Ovary (tissue), 9 donors: Measurements from ENCODE around the gene CACHD1. TPM values are rescaled to one million over a fixed set of nuclear protein-coding genes. Genes with fewer than 3 reads are reported as not detected.
A peak's percentile ranks its signal among the peaks of the same experiment; 100 is the strongest.

Experiments used
- DNase-seq, 5 donors: peaks; one replicate each; pipeline ENCODE4 v3.0.0-alpha.2; 2019 to 2020
- H3K27ac ChIP-seq, 2 donors: fragments of 200-600 bp; one replicate each; pipeline versions ENCODE4 v1.5.1 to v1.8.0; 2019 to 2022
- H3K27me3 ChIP-seq: fragments of 200-600 bp; one replicate; pipeline ENCODE4 v1.8.0; 2022
- H3K36me3 ChIP-seq: fragments of 200-600 bp; sonication (generic); one replicate; pipeline ENCODE4 v1.5.1; 2019
- H3K4me1 ChIP-seq: one replicate; pipeline ENCODE4 v1.8.1; 2013; ENCODE audit warnings: mild to moderate bottlenecking, moderate library complexity; ENCODE audit not compliant: insufficient read depth
- H3K4me3 ChIP-seq: fragments of 200-600 bp; sonication (generic); one replicate; pipeline ENCODE4 v1.5.1; 2017
- H3K9me3 ChIP-seq, 2 donors: fragments of 200-600 bp in 1 of 2; sonication (generic) in 1 of 2; one replicate each; pipeline versions ENCODE4 v1.5.1 to v1.8.1; 2013 to 2019; ENCODE audit warnings: mild to moderate bottlenecking in 1 of 2, moderate library complexity in 1 of 2
- EP300 ChIP-seq: sonication (generic); formaldehyde crosslinking; IDR thresholded peaks from one replicate; pipeline ENCODE4 v1.6.1; 2017; ENCODE audit warnings: antibody characterized with exemption
- POLR2A ChIP-seq: fragments of 450-650 bp; IDR thresholded peaks from one replicate; pipeline ENCODE4 v1.6.1; 2017; ENCODE audit warnings: antibody characterized with exemption, mild to moderate bottlenecking, moderate library complexity
- WGBS, 3 donors: extraction: QIAGEN DNeasy Blood & Tissue Kit in 1 of 3; methylation state at CpG; one replicate each; pipeline versions ENCODE4 v1.1.5 to v1.1.7; 2013 to 2017; 5-methylcytosine and 5-hydroxymethylcytosine counted together
- intact Hi-C, 4 donors: fragments of 100-400 bp; cut with DNase I; formaldehyde crosslinking; loops; one replicate each; pipeline versions ENCODE4 v1.11.0 to v1.15.1; 2022 to 2023
- polyA plus RNA-seq, 2 donors: library from polyadenylated mRNA; stranded (reverse); fragments of 200-250 nt in 1 of 2; fragments of 350-450 nt in 1 of 2; fragmentation: Illumina TruSeq in 1 of 2; extraction: RNeasy Lipid Tissue Mini Kit (QIAGEN cat#74804) in 1 of 2; gene quantifications; one replicate each; pipeline ENCODE4 v1.2.3, GENCODE V29; 2013 to 2014
- total RNA-seq, 7 donors: library from RNA; depleted of rRNA in 2 of 7; stranded (reverse); fragments of >200 nt in 2 of 7; fragmentation: NEBNext Ultra II Directional in 3 of 7; extraction: Animal tissue kit (Norgen Biotek cat#: 25700) in 3 of 7; gene quantifications; one replicate each; pipeline versions ENCODE4 v1.1.0 to v1.2.4, GENCODE V29; 2016 to 2023
- TF ChIP-seq, protein P1 (sequence below), 3 donors: fragments of 450-650 bp in 2 of 3; fragments of 200-600 bp in 1 of 3; IDR thresholded peaks; one replicate each; pipeline versions ENCODE4 v1.5.1 to v1.8.0; 2016 to 2022; ENCODE audit warnings: antibody characterized with exemption in 3 of 3, mild to moderate bottlenecking in 1 of 3
- donor health status: DM: no; HTN: no; CAD: no; lungs with moderate emphysema.
- donor health status: DM: no; HTN: no; CAD: no.
- donor health status: Bipolar disorder and iron deficiency.
- donor health status: DM: yes; HTN: yes; CAD: no.
- donor health status: DM: no; HTN: no; CAD: no.
- donor health status: DM: yes; HTN: yes; CAD: no.

Gene CACHD1
- total and polyA plus RNA-seq, 9 donors = 17.0 to 33.1 (median 23.2) TPM

GRCh38 chr1:64472040-64472376 lies 2.1 kb downstream of the CACHD1 start:
- H3K36me3 ChIP-seq = no peaks in the 10 kb centered on the region
- TF ChIP-seq, protein P1, sequence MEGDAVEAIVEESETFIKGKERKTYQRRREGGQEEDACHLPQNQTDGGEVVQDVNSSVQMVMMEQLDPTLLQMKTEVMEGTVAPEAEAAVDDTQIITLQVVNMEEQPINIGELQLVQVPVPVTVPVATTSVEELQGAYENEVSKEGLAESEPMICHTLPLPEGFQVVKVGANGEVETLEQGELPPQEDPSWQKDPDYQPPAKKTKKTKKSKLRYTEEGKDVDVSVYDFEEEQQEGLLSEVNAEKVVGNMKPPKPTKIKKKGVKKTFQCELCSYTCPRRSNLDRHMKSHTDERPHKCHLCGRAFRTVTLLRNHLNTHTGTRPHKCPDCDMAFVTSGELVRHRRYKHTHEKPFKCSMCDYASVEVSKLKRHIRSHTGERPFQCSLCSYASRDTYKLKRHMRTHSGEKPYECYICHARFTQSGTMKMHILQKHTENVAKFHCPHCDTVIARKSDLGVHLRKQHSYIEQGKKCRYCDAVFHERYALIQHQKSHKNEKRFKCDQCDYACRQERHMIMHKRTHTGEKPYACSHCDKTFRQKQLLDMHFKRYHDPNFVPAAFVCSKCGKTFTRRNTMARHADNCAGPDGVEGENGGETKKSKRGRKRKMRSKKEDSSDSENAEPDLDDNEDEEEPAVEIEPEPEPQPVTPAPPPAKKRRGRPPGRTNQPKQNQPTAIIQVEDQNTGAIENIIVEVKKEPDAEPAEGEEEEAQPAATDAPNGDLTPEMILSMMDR (IDR thresholded peaks at IDR 0.05) = no peak
- TF ChIP-seq EP300 (no peak), POLR2A (no peak)
- DNase-seq = no peak
- WGBS, 3 donors = 8 to 16% (median 13%) methylated on average over 9 of the region's 9 CpGs
- intact Hi-C loops = loop anchor here (5.0 to 10.0 kb wide), 6 partner anchors 63 to 200 kb away; no protein-coding TSS in a partner anchor
- peak overlapping the region; percentile 61 for H3K4me3 ChIP-seq
- H3K4me1 ChIP-seq = peaks cover 12% of the 10 kb centered on the region
- H3K27me3 ChIP-seq = no peaks in the 10 kb centered on the region
- peak overlapping the region in 1 of 2 donors; percentile 91 for H3K27ac ChIP-seq
- no peaks in the 10 kb centered on the region for H3K9me3 ChIP-seq

DNA sequence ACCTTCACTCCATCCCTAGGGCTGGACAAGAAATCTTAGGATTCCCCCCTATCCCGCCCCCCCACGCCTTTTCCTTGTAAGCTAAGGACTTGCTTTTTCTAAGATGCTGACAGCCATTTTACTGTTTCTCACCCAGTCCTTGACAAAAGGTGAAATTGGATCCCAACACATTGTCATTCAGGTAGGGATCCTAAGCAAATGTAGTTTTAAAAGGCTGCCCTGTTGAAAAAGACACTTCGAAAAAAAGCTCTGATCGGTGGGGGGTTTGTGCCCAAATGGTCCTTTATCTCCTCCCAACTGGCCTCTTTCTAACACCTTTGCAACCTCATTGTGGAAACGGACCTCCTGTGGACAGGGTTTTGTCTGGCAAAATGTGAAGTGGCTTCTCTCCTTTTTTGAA lies 2.9 kb downstream of the CACHD1 start:
- no peak for DNase-seq
- Histone ChIP-seq H3K27ac (no peak overlapping the region), H3K9me3 (no peaks in the 10 kb centered on the region), H3K36me3 (no peaks in the 10 kb centered on the region), H3K4me1 (peaks cover 12% of the 10 kb centered on the region), H3K27me3 (no peaks in the 10 kb centered on the region), H3K4me3 (no peak overlapping the region)
- intact Hi-C loops = loop anchor here (5.0 to 10.0 kb wide), 6 partner anchors 62 to 199 kb away; no protein-coding TSS in a partner anchor
- WGBS, 3 donors = 41 to 69% (median 46%) methylated on average over 5 of the region's 5 CpGs
- TF ChIP-seq, protein P1 (IDR thresholded peaks at IDR 0.05) = no peak
- TF ChIP-seq POLR2A = no peak
- TF ChIP-seq EP300 = no peak

DNA sequence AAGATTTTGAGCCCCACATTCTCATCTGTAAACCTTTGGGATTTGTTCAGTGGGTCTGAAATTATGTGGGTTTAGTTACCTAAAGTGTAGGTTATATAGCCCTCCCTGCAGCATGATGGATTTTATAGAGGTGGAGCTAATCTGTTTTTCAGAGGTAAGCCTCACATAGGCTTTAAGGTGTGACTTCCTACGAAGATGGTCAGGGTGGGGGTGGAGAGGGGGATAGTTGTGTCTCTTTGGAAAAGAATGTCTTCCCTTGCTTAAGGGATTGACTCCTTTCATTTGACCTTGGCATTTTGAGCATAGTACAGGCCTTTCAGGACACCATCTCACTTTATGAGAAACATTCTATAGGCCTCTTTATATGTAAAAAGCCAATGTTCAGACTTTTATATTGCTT lies 3.4 kb downstream of the CACHD1 start:
- TF ChIP-seq, protein P1 (IDR thresholded peaks at IDR 0.05) = no peak
- TF ChIP-seq EP300 (no peak), POLR2A (no peak)
- no peak overlapping the region for H3K27ac ChIP-seq
- WGBS, 3 donors = 38 to 55% (median 50%) methylated on average over 1 of the region's 1 CpG
- peaks cover 12% of the 10 kb centered on the region for H3K4me1 ChIP-seq
- intact Hi-C loops = loop anchor here (5.0 to 10.0 kb wide), 6 partner anchors 61 to 199 kb away; no protein-coding TSS in a partner anchor
- no peaks in the 10 kb centered on the region for H3K27me3 ChIP-seq
- DNase-seq = no peak
- H3K4me3 ChIP-seq = no peak overlapping the region
- H3K9me3 ChIP-seq = no peaks in the 10 kb centered on the region
- H3K36me3 ChIP-seq = no peaks in the 10 kb centered on the region

- WGBS, 3 donors = 70 to 81% (median 73%) methylated on average over 2 of the region's 2 CpGs
- no peak for TF ChIP-seq EP300
- TF ChIP-seq POLR2A = no peak
- TF ChIP-seq, protein P1 (IDR thresholded peaks at IDR 0.05) = no peak
- no peak for DNase-seq
These were observed 4.2 kb downstream of the CACHD1 start for GRCh38 chr1:64474133-64474532.

More at GRCh38 chr1:64474133-64474532, 4.2 kb downstream of the CACHD1 start:
- no peak overlapping the region for H3K4me3 ChIP-seq
- H3K27ac ChIP-seq = no peak overlapping the region
- no peaks in the 10 kb centered on the region for H3K36me3 ChIP-seq
- peaks cover 17% of the 10 kb centered on the region for H3K4me1 ChIP-seq
- H3K27me3 ChIP-seq = no peaks in the 10 kb centered on the region
- H3K9me3 ChIP-seq = no peaks in the 10 kb centered on the region
- intact Hi-C loops = loop anchor here (5.0 to 10.0 kb wide), 6 partner anchors 61 to 198 kb away; no protein-coding TSS in a partner anchor
